ENCODE data around the gene PRKAR1B.

DNA sequence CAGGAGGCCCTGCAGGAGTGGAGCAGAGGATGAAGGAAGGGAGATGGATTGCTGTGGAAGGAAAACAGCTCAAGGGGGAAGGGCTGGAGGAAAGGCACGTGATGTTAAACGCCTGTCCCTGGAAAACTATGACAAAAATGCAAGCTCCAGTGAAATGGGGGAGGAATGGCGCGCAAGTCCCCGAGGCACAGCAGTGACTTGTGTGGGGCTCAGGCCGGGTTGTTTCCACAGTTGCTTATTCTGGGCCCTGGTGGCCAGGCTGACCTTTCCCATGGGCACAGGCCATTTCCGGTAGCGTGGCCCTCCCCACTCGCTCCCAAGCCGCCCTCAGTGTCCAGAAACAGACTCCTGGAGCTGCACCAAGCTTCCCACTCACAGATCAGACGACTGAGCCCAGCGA is 139.3 kb downstream of the PRKAR1B start:
- TF ChIP-seq, protein P1, sequence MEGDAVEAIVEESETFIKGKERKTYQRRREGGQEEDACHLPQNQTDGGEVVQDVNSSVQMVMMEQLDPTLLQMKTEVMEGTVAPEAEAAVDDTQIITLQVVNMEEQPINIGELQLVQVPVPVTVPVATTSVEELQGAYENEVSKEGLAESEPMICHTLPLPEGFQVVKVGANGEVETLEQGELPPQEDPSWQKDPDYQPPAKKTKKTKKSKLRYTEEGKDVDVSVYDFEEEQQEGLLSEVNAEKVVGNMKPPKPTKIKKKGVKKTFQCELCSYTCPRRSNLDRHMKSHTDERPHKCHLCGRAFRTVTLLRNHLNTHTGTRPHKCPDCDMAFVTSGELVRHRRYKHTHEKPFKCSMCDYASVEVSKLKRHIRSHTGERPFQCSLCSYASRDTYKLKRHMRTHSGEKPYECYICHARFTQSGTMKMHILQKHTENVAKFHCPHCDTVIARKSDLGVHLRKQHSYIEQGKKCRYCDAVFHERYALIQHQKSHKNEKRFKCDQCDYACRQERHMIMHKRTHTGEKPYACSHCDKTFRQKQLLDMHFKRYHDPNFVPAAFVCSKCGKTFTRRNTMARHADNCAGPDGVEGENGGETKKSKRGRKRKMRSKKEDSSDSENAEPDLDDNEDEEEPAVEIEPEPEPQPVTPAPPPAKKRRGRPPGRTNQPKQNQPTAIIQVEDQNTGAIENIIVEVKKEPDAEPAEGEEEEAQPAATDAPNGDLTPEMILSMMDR (IDR thresholded peaks at IDR 0.05 in 2 of 3, conservative IDR thresholded peaks at IDR 0.05 in 1 of 3; ENCODE audit: borderline replicate concordance in 1 of 3, insufficient read depth in 1 of 3, low read depth in 2 of 3, low read length in 2 of 3), result no peak
- no peak for TF ChIP-seq EZH2 (IDR thresholded peaks at IDR 0.05)
- no peak for TF ChIP-seq POLR2A (IDR thresholded peaks at IDR 0.05; ENCODE audit: borderline replicate concordance, extremely low read depth, insufficient read depth, insufficient read length)
- TF ChIP-seq ELF1 (IDR thresholded peaks at IDR 0.05; ENCODE audit: borderline replicate concordance, low read depth), result no peak
- TF ChIP-seq JUND (IDR thresholded peaks at IDR 0.05), result no peak
- TF ChIP-seq, protein P2, sequence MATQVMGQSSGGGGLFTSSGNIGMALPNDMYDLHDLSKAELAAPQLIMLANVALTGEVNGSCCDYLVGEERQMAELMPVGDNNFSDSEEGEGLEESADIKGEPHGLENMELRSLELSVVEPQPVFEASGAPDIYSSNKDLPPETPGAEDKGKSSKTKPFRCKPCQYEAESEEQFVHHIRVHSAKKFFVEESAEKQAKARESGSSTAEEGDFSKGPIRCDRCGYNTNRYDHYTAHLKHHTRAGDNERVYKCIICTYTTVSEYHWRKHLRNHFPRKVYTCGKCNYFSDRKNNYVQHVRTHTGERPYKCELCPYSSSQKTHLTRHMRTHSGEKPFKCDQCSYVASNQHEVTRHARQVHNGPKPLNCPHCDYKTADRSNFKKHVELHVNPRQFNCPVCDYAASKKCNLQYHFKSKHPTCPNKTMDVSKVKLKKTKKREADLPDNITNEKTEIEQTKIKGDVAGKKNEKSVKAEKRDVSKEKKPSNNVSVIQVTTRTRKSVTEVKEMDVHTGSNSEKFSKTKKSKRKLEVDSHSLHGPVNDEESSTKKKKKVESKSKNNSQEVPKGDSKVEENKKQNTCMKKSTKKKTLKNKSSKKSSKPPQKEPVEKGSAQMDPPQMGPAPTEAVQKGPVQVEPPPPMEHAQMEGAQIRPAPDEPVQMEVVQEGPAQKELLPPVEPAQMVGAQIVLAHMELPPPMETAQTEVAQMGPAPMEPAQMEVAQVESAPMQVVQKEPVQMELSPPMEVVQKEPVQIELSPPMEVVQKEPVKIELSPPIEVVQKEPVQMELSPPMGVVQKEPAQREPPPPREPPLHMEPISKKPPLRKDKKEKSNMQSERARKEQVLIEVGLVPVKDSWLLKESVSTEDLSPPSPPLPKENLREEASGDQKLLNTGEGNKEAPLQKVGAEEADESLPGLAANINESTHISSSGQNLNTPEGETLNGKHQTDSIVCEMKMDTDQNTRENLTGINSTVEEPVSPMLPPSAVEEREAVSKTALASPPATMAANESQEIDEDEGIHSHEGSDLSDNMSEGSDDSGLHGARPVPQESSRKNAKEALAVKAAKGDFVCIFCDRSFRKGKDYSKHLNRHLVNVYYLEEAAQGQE (IDR thresholded peaks at IDR 0.05; ENCODE audit: low read depth), result no peak
- TF ChIP-seq ZFX (IDR thresholded peaks at IDR 0.05), result no peak
- TF ChIP-seq FOSL1 (IDR thresholded peaks at IDR 0.05; ENCODE audit: low read depth), result no peak
- no peak for TF ChIP-seq SRF (IDR thresholded peaks at IDR 0.05; ENCODE audit: low read depth)

Data from HCT116 (cell line).